ENCODE results near the gene SRRM3. TPM values are rescaled to one million over a fixed set of nuclear protein-coding genes. Genes with fewer than 3 reads are reported as not detected.
"Not testable (repeated sequence)": the region's sequence is repeated elsewhere in the genome, so short reads cannot be mapped to it uniquely, and the experiment has no call there.

Gene SRRM3
- total RNA-seq, 1 experiment from 2014 or later = 1.3 TPM

GRCh38 chr7:76296743-76297740, 95.3 kb downstream of the SRRM3 start:
- in situ Hi-C loops (cut with HindIII; ENCODE audit: low pct_unique_long_range_greater_than_20kb, low sequenced_read_pairs) = no loop called here
- peak; percentile 46 for DNase-seq (ENCODE audit: low read depth)

GRCh38 chr7:76300166-76300731, 98.6 kb downstream of the SRRM3 start:
- in situ Hi-C loops (cut with HindIII; ENCODE audit: low pct_unique_long_range_greater_than_20kb, low sequenced_read_pairs) = no loop called here
- DNase-seq (ENCODE audit: low read depth) = peak; percentile 83

GRCh38 chr7:76301000-76301399, 99.3 kb downstream of the SRRM3 start:
- in situ Hi-C loops (cut with HindIII; ENCODE audit: low pct_unique_long_range_greater_than_20kb, low sequenced_read_pairs) = no loop called here

GRCh38 chr7:76302347-76303201, 100.9 kb downstream of the SRRM3 start, which contains the start of gene HSPB1:
Gene HSPB1, plus strand, starts transcription at chr7:76302673. Its CDS starts 40 bp downstream, at chr7:76302713.
- peak; percentile 96 for DNase-seq (ENCODE audit: low read depth)
- in situ Hi-C loops (cut with HindIII; ENCODE audit: low pct_unique_long_range_greater_than_20kb, low sequenced_read_pairs) = no loop called here

More at GRCh38 chr7:76301000-76301399, 99.3 kb downstream of the SRRM3 start:
- no peak for DNase-seq (ENCODE audit: low read depth)

- in situ Hi-C loops (cut with HindIII; ENCODE audit: low pct_unique_long_range_greater_than_20kb, low sequenced_read_pairs) = no loop called here
- DNase-seq (ENCODE audit: low read depth) = peak; percentile 94
Observed at GRCh38 chr7:76303202-76304147, 101.8 kb downstream of the SRRM3 start.

- in situ Hi-C loops (cut with HindIII; ENCODE audit: low pct_unique_long_range_greater_than_20kb, low sequenced_read_pairs) = no loop called here
- DNase-seq (ENCODE audit: low read depth) = no peak
Observed at GRCh38 chr7:76304888-76305375, 103.2 kb downstream of the SRRM3 start.

GRCh38 chr7:76308874-76309273, 107.2 kb downstream of the SRRM3 start:
- in situ Hi-C loops (cut with HindIII; ENCODE audit: low pct_unique_long_range_greater_than_20kb, low sequenced_read_pairs); DNase-seq (ENCODE audit: low read depth): not testable (repeated sequence)

- DNase-seq (ENCODE audit: low read depth); in situ Hi-C loops (cut with HindIII; ENCODE audit: low pct_unique_long_range_greater_than_20kb, low sequenced_read_pairs): not testable (repeated sequence)
Observed at GRCh38 chr7:76309341-76310101, 107.8 kb downstream of the SRRM3 start.

GRCh38 chr7:76310102-76310957, 108.6 kb downstream of the SRRM3 start:
- no peak for DNase-seq (ENCODE audit: low read depth)
- in situ Hi-C loops (cut with HindIII; ENCODE audit: low pct_unique_long_range_greater_than_20kb, low sequenced_read_pairs) = no loop called here

GRCh38 chr7:76311838-76312237, 110.1 kb downstream of the SRRM3 start:
- DNase-seq (ENCODE audit: low read depth); in situ Hi-C loops (cut with HindIII; ENCODE audit: low pct_unique_long_range_greater_than_20kb, low sequenced_read_pairs): not testable (repeated sequence)

GRCh38 chr7:76314042-76314721, 112.5 kb downstream of the SRRM3 start:
- peak; percentile 89 for DNase-seq (ENCODE audit: low read depth)
- in situ Hi-C loops (cut with HindIII; ENCODE audit: low pct_unique_long_range_greater_than_20kb, low sequenced_read_pairs) = no loop called here

- in situ Hi-C loops (cut with HindIII; ENCODE audit: low pct_unique_long_range_greater_than_20kb, low sequenced_read_pairs); DNase-seq (ENCODE audit: low read depth): not testable (repeated sequence)
Observed at GRCh38 chr7:76314740-76315139, 113.0 kb downstream of the SRRM3 start.

GRCh38 chr7:76315364-76315763, 113.7 kb downstream of the SRRM3 start:
- in situ Hi-C loops (cut with HindIII; ENCODE audit: low pct_unique_long_range_greater_than_20kb, low sequenced_read_pairs) = no loop called here
- no peak for DNase-seq (ENCODE audit: low read depth)

- in situ Hi-C loops (cut with HindIII; ENCODE audit: low pct_unique_long_range_greater_than_20kb, low sequenced_read_pairs) = no loop called here
- DNase-seq (ENCODE audit: low read depth) = no peak
Observed at GRCh38 chr7:76316984-76317781, 115.5 kb downstream of the SRRM3 start.

Measured in Caki2 (cell line).